ENCODE measurements around the gene SPAG6. TPM values are rescaled to one million over a fixed set of nuclear protein-coding genes. Genes with fewer than 3 reads are reported as not detected.
"Not testable (repeated sequence)": the region's sequence is repeated elsewhere in the genome, so short reads cannot be mapped to it uniquely, and the experiment has no call there.

SPAG6 gene
- total RNA-seq, 1 donor from 2014 or later, result 0.31 TPM

- no peak for ATAC-seq
- intact Hi-C loops (cut with DNase I), result no loop called here
- DNase-seq (ENCODE audit: low spot score), result no peak
Observed at GRCh38 chr10:22365644-22366434, 20.5 kb downstream of the SPAG6 start.

GRCh38 chr10:22366435-22366703 is 21.1 kb downstream of the SPAG6 start:
- intact Hi-C loops (cut with DNase I), result no loop called here
- ATAC-seq, result no peak
- no peak for DNase-seq (ENCODE audit: low spot score)

GRCh38 chr10:22366771-22367170 is 21.5 kb downstream of the SPAG6 start:
- DNase-seq (ENCODE audit: low spot score) (no peak), ATAC-seq (no peak)
- intact Hi-C loops (cut with DNase I), result no loop called here

- no peak for DNase-seq (ENCODE audit: low spot score)
- no peak for ATAC-seq
- intact Hi-C loops (cut with DNase I), result no loop called here
Observed at GRCh38 chr10:22367471-22367870, 22.2 kb downstream of the SPAG6 start.

- no peak for ATAC-seq
Observed at GRCh38 chr10:22368402-22368801, 23.1 kb downstream of the SPAG6 start.

GRCh38 chr10:22368981-22369380 is 23.7 kb downstream of the SPAG6 start:
- DNase-seq (ENCODE audit: low spot score), result no peak
- intact Hi-C loops (cut with DNase I), result no loop called here
- no peak for ATAC-seq

More at GRCh38 chr10:22368402-22368801, 23.1 kb downstream of the SPAG6 start:
- no peak for DNase-seq (ENCODE audit: low spot score)
- intact Hi-C loops (cut with DNase I), result no loop called here

- DNase-seq (ENCODE audit: low spot score) (no peak), ATAC-seq (no peak)
- intact Hi-C loops (cut with DNase I), result no loop called here
Observed at GRCh38 chr10:22369434-22370072, 24.3 kb downstream of the SPAG6 start.

GRCh38 chr10:22370320-22370719 is 25.0 kb downstream of the SPAG6 start:
- intact Hi-C loops (cut with DNase I), result no loop called here
- DNase-seq (ENCODE audit: low spot score) (no peak), ATAC-seq (no peak)

GRCh38 chr10:22372298-22372697 is 27.0 kb downstream of the SPAG6 start:
- DNase-seq (ENCODE audit: low spot score) (no peak), ATAC-seq (no peak)
- intact Hi-C loops (cut with DNase I), result no loop called here

- intact Hi-C loops (cut with DNase I), result no loop called here
- DNase-seq (ENCODE audit: low spot score) (no peak), ATAC-seq (no peak)
Observed at GRCh38 chr10:22372917-22373316, 27.6 kb downstream of the SPAG6 start.

GRCh38 chr10:22374489-22375126 is 29.3 kb downstream of the SPAG6 start:
- DNase-seq (ENCODE audit: low spot score) (no peak), ATAC-seq (no peak)
- intact Hi-C loops (cut with DNase I), result no loop called here

GRCh38 chr10:22379059-22379458 is 33.8 kb downstream of the SPAG6 start:
- no peak for ATAC-seq
- no peak for DNase-seq (ENCODE audit: low spot score)
- intact Hi-C loops (cut with DNase I), result no loop called here

- DNase-seq (ENCODE audit: low spot score) (no peak), ATAC-seq (no peak)
- intact Hi-C loops (cut with DNase I), result no loop called here
Observed at GRCh38 chr10:22381262-22381661, 36.0 kb downstream of the SPAG6 start.

GRCh38 chr10:22386503-22386902 is 41.2 kb downstream of the SPAG6 start:
- DNase-seq (ENCODE audit: low spot score) (no peak), ATAC-seq (no peak)
- intact Hi-C loops (cut with DNase I), result no loop called here

- intact Hi-C loops (cut with DNase I), result no loop called here
- DNase-seq (ENCODE audit: low spot score) (no peak), ATAC-seq (no peak)
Observed at GRCh38 chr10:22389856-22390589, 44.7 kb downstream of the SPAG6 start.

- DNase-seq (ENCODE audit: low spot score) (no peak), ATAC-seq (no peak)
- intact Hi-C loops (cut with DNase I), result no loop called here
Observed at GRCh38 chr10:22391600-22391999, 46.3 kb downstream of the SPAG6 start.

- ATAC-seq; DNase-seq (ENCODE audit: low spot score); intact Hi-C loops (cut with DNase I): not testable (repeated sequence)
Observed at GRCh38 chr10:22396195-22396594, 50.9 kb downstream of the SPAG6 start.

- ATAC-seq; intact Hi-C loops (cut with DNase I); DNase-seq (ENCODE audit: low spot score): not testable (repeated sequence)
Observed at GRCh38 chr10:22406916-22407315, 61.6 kb downstream of the SPAG6 start.

GRCh38 chr10:22410394-22410793 is 65.1 kb downstream of the SPAG6 start:
- no peak for DNase-seq (ENCODE audit: low spot score)
- intact Hi-C loops (cut with DNase I), result no loop called here
- no peak for ATAC-seq

GRCh38 chr10:22410846-22411245 is 65.5 kb downstream of the SPAG6 start:
- intact Hi-C loops (cut with DNase I), result no loop called here
- no peak for ATAC-seq

More at GRCh38 chr10:22410846-22411245, 65.5 kb downstream of the SPAG6 start:
- no peak for DNase-seq (ENCODE audit: low spot score)

All from sciatic nerve (tissue), 2 donors.